Lower lobe of right lung (tissue), 2 donors: ENCODE results near the gene KLHL15. TPM values are rescaled to one million over a fixed set of nuclear protein-coding genes. Genes with fewer than 3 reads are reported as not detected.

Source experiments
- ATAC-seq, 2 donors: fragments of 200-7000 bp; cut with Tn5 transposase; one replicate each; pipeline ENCODE4 v1.9.1; 2020 to 2022; ENCODE audit warnings: mild to moderate bottlenecking in 2 of 2, moderate library complexity in 2 of 2
- DNase-seq: peaks from one replicate; pipeline ENCODE4 v3.0.0-alpha.2; 2020
- H3K27ac ChIP-seq: fragments of 200-600 bp; one replicate; pipeline ENCODE4 v1.8.0; 2022
- H3K27me3 ChIP-seq: fragments of 200-600 bp; one replicate; pipeline ENCODE4 v1.8.0; 2022; ENCODE audit warnings: low read depth
- H3K36me3 ChIP-seq: fragments of 200-600 bp; one replicate; pipeline ENCODE4 v1.8.0; 2022; ENCODE audit warnings: mild to moderate bottlenecking
- H3K4me1 ChIP-seq: fragments of 200-600 bp; one replicate; pipeline ENCODE4 v1.8.0; 2022
- H3K4me3 ChIP-seq: fragments of 200-600 bp; one replicate; pipeline ENCODE4 v1.8.0; 2022; ENCODE audit warnings: mild to moderate bottlenecking
- H3K9me3 ChIP-seq: fragments of 200-600 bp; one replicate; pipeline ENCODE4 v1.8.0; 2022
- CTCF ChIP-seq: fragments of 200-600 bp; IDR thresholded peaks from one replicate; pipeline ENCODE4 v1.8.0; 2022; ENCODE audit warnings: antibody characterized with exemption, mild to moderate bottlenecking
- intact Hi-C: fragments of 100-400 bp; cut with DNase I; formaldehyde crosslinking; loops from one replicate; pipeline ENCODE4 v1.11.0; 2022
- total RNA-seq: library from RNA; stranded (reverse); fragmentation: NEBNext Ultra II Directional; extraction: Animal tissue kit (Norgen Biotek cat#: 25700); gene quantifications from one replicate; pipeline ENCODE4 v1.2.1, GENCODE V29; 2021
- donor health status: DM: no; HTN: yes; CAD: no; lungs with severe emphysema.

KLHL15 gene
- total RNA-seq, 1 donor from 2014 or later: 6.3 TPM

GRCh38 chrX:23945206-23945605, 81.8 kb downstream of the KLHL15 start:
- Histone ChIP-seq H3K27ac (no peak overlapping the region), H3K4me1 (no peaks in the 10 kb centered on the region), H3K9me3 (no peaks in the 10 kb centered on the region), H3K27me3 (no peaks in the 10 kb centered on the region), H3K4me3 (no peak overlapping the region), H3K36me3 (no peaks in the 10 kb centered on the region)
- TF ChIP-seq CTCF: no peak
- no peak for DNase-seq
- intact Hi-C loops: no loop called here
- ATAC-seq: no peak

- no peak for TF ChIP-seq CTCF
- DNase-seq (no peak), ATAC-seq (no peak)
- H3K4me1 ChIP-seq: no peaks in the 10 kb centered on the region
- no peaks in the 10 kb centered on the region for H3K9me3 ChIP-seq
- H3K27ac ChIP-seq: no peak overlapping the region
- H3K27me3 ChIP-seq: no peaks in the 10 kb centered on the region
- H3K36me3 ChIP-seq: no peaks in the 10 kb centered on the region
- H3K4me3 ChIP-seq: no peak overlapping the region
- intact Hi-C loops: no loop called here
These were observed 82.8 kb downstream of the KLHL15 start for GRCh38 chrX:23944234-23944633.

GRCh38 chrX:23939203-23939602, 87.8 kb downstream of the KLHL15 start:
- TF ChIP-seq CTCF: no peak
- Histone ChIP-seq H3K27ac (no peak overlapping the region), H3K4me1 (no peaks in the 10 kb centered on the region), H3K36me3 (no peaks in the 10 kb centered on the region), H3K4me3 (no peak overlapping the region), H3K9me3 (no peaks in the 10 kb centered on the region), H3K27me3 (no peaks in the 10 kb centered on the region)
- intact Hi-C loops: no loop called here
- ATAC-seq (no peak), DNase-seq (no peak)

GRCh38 chrX:23938690-23939089, 88.3 kb downstream of the KLHL15 start:
- Histone ChIP-seq H3K36me3 (no peaks in the 10 kb centered on the region), H3K27ac (no peak overlapping the region), H3K27me3 (no peaks in the 10 kb centered on the region), H3K9me3 (no peaks in the 10 kb centered on the region), H3K4me3 (no peak overlapping the region), H3K4me1 (no peaks in the 10 kb centered on the region)
- intact Hi-C loops: no loop called here
- ATAC-seq (no peak), DNase-seq (no peak)
- no peak for TF ChIP-seq CTCF

GRCh38 chrX:23937100-23937499, 89.9 kb downstream of the KLHL15 start:
- no peaks in the 10 kb centered on the region for H3K9me3 ChIP-seq
- no peak for TF ChIP-seq CTCF
- no peak for ATAC-seq
- no peaks in the 10 kb centered on the region for H3K4me1 ChIP-seq
- intact Hi-C loops: no loop called here
- H3K36me3 ChIP-seq: no peaks in the 10 kb centered on the region
- no peak for DNase-seq
- H3K4me3 ChIP-seq: no peak overlapping the region
- no peaks in the 10 kb centered on the region for H3K27me3 ChIP-seq
- H3K27ac ChIP-seq: no peak overlapping the region

GRCh38 chrX:23936180-23936579, 90.8 kb downstream of the KLHL15 start:
- Histone ChIP-seq H3K4me3 (no peak overlapping the region), H3K9me3 (no peaks in the 10 kb centered on the region), H3K4me1 (no peaks in the 10 kb centered on the region), H3K36me3 (no peaks in the 10 kb centered on the region), H3K27me3 (no peaks in the 10 kb centered on the region), H3K27ac (no peak overlapping the region)
- DNase-seq: no peak
- no peak for ATAC-seq
- intact Hi-C loops: no loop called here
- TF ChIP-seq CTCF: no peak
